Fibroblast of villous mesenchyme (primary cell): ENCODE measurements around the gene NFRKB. TPM values are rescaled to one million over a fixed set of nuclear protein-coding genes. Genes with fewer than 3 reads are reported as not detected.

Source experiments
- DNase-seq: peaks from one replicate; pipeline ENCODE4 v3.0.0-alpha.2; 2010; ENCODE audit warnings: low read depth
- H3K4me3 ChIP-seq: 2 replicates; pipeline ENCODE4 v1.5.1; 2011; ENCODE audit warnings: low read depth, mild to moderate bottlenecking, low read length
- CTCF ChIP-seq: IDR thresholded peaks from 2 replicates; pipeline ENCODE4 v1.5.1; 2012; ENCODE audit warnings: low read depth, mild to moderate bottlenecking, low read length; ENCODE audit not compliant: insufficient read depth
- total RNA-seq: library from RNA; depleted of rRNA; stranded (reverse); fragments of >200 nt; gene quantifications from 2 replicates; pipeline ENCODE4 v1.2.3, GENCODE V29; 2012

NFRKB gene
- total RNA-seq, 1 donor = 22.5 TPM

DNA sequence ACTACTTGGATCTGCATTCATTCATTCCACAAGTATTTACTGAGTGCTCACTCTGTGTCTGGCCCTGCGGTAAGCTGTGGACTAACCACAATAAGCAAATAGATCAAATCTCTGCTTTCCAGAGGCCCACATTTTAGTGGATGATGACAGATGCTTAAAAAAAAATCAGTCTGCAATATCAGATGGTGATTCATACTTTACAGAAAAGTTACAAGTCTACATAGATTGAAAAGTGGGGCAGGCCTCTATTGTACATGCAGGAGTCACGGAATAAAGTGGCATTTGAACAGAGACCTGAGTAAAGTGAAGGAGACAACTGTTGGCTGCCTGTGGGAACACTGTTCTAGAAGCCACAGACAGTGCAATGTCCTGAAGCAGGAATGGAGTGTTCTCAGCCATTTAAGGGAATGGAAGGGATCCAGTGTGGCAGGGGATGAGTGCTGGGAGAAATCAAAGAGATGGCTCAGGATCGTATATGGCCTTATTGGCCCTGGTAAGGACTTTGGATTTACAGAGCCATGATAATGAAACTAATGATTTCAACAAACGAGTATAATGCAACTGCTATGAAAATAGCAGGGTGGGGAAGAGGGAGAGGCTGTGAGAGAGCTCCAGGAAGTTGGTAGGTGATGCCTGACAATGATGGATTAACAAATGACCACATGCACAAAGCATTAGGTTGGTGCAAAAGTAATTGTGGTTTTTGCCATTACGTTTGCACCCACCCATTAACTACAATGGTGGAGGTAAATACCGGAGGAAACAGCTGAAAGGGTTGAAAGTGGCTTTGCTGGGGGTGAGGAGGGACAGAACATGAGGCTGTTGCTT, 48.7 kb downstream of the NFRKB start:
- TF ChIP-seq CTCF = no peak
- DNase-seq = peak; percentile 97
- no peak overlapping the region for H3K4me3 ChIP-seq

Other genes with a start within 250 kb of the NFRKB start
- gene TMEM45B, start 79.7 kb downstream of the NFRKB start, total RNA-seq = not detected in 2 replicates
- gene PRDM10, start 107.3 kb upstream of the NFRKB start, total RNA-seq = 6.1 and 8.6 TPM in 2 replicates
- gene APLP2, start 174.3 kb upstream of the NFRKB start, total RNA-seq = 180 and 278 TPM in 2 replicates